ENCODE results near the gene TMC6.
"Not testable (repeated sequence)": the region's sequence is repeated elsewhere in the genome, so short reads cannot be mapped to it uniquely, and the experiment has no call there.

The TMC6 gene, protein sequence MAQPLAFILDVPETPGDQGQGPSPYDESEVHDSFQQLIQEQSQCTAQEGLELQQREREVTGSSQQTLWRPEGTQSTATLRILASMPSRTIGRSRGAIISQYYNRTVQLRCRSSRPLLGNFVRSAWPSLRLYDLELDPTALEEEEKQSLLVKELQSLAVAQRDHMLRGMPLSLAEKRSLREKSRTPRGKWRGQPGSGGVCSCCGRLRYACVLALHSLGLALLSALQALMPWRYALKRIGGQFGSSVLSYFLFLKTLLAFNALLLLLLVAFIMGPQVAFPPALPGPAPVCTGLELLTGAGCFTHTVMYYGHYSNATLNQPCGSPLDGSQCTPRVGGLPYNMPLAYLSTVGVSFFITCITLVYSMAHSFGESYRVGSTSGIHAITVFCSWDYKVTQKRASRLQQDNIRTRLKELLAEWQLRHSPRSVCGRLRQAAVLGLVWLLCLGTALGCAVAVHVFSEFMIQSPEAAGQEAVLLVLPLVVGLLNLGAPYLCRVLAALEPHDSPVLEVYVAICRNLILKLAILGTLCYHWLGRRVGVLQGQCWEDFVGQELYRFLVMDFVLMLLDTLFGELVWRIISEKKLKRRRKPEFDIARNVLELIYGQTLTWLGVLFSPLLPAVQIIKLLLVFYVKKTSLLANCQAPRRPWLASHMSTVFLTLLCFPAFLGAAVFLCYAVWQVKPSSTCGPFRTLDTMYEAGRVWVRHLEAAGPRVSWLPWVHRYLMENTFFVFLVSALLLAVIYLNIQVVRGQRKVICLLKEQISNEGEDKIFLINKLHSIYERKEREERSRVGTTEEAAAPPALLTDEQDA

DNA sequence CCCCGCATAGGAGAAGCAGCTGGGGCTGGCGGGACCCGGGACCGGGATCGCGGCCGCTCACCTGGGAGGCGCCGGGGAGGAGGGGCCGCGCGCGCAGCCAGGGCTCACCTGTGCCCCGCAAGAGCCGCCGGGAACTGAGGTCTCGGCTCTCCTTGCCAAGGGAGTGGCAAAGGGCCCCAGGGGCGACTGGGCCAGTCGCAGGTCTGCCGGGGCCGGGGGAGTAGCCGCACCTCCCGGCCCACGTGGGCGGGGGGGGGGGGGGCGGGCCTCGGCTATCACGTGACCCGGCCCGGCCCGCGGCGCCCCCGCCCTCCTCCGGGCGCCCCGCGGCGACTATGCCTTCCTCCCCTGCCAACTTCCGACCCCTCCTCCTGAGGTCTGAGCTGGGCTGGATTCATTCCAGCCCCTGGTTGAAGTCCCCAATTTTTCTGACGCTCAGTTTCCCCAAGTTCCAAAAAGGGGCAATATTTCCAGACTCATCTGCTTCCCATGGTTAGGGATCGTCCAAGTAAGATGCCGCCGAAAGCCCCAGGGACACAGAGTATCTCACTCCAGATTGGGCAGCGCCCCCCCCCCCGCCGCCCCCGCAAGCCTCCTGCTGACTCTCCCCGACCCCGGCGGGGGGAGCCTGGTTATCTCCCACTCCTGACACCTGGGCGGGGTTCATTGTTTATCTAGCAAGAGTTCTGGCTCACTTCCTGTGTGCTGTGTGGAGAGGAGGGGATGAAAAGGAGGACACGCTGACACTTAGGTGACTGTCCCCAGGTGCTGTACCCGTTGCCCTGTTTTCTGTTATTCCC, at the start of gene TMC6:
TSS of gene TMC6 (minus strand) at position 205 of the 800 bp plus-strand sequence. CDS start 1,923 bp downstream, outside the sequence.
- DNase-seq: peak; percentile 68 to 79

DNA sequence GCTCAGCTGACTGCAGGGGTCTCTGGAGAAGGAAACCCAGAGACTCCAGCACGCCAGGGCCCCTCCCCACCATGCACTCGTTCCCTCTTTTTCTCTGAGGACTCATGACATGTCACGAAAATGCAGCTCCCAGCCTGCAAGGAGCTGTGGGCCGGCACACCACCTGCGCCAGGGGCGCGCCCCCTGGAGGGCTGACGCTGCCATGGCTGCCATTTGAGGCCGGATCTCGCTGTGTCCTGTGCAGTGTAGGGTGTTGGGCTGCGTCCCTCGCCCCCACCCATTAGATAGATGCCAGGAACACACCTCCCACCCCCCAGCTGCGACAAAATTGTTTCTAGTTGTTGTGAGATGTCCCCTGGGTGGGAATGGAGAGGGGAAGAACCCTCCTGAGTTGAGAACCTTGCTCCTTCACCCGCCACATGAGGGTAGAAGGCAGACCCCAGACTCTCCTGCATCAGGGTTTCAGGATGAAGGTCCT, 48.0 kb upstream of the TMC6 start:
- DNase-seq: peak; percentile 77 to 83

DNA sequence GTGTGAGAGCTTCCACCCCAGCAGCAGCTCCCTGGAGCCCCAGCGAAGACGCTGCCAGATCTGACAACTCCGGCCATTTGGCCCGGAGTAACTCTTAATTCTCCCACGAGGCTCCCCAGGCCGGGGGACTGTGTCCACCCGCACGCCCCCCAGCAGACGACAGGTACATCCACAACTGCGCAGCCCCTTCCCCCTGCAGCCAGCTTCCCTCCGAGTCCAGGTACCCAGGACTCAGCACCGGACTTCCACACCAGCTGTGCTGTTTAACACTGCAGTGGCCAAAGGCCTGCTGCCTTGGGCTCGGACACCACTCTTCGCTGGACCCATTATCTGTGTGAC, 47.1 kb upstream of the TMC6 start:
- no peak for DNase-seq

DNA sequence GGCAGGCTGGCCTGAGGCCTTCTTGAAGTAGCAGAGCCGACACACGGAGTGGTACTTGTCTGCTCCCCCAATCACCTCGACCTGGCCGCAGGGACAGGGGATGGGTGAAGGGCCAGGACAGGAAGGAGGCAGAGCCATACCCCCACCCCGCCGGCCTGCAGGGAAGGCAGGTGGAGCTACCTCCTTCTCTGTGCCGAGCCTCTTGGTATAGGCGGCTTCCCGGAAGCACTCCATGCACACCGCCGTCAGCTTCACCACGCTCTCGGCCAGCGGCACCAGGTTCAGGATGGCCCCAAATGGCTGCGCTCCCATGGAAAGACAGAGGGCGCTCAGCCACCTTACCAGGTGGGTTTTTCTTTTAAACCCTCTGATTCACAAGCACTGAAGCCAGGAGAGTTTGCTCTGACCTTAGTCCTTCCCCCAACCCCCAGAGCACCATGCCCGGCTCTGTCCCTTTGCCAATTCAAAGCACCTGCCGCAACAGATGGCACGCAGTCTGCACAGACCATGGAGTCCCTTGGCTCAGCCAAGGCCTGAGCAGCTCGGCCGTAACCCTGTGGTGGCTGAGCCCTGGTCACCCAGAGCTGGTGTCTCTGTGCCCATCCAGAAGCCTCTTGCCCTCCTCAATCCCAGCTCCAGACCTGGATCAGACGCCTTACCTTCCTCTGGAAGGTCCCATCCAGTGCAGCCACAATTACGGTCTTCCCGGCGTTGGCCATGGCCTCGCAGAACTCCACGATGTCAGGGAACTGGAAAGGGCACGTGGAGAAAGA, 46.5 kb upstream of the TMC6 start:
- DNase-seq: no peak

DNA sequence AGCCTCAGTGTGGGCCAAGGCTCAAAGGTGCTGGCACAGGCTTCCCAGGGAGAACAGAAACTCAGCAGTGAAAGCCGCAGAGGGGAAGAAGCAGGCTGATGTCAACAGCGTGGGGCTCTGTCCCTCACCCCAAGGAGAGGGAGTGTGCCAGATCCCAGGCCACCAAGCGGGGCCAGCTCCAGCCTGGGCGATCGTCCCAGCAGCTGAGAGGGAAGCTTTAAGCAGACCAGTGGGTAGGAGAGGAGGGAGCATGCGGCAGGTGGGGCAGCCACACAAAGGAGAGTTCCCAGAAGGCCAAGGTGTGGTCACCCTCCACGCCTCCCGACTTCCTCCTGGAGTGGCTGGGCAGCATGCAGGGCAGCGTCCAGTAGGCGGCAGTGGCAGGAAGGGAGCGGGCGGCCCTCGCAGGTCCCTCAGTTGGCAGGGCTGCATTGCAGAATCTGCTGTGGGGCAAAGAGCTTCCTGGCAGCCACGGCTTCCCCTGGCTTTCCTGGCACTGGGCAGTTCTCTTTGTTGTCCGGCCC, 45.9 kb upstream of the TMC6 start:
- peak in 1 of 2 donors; percentile 58 for DNase-seq

DNA sequence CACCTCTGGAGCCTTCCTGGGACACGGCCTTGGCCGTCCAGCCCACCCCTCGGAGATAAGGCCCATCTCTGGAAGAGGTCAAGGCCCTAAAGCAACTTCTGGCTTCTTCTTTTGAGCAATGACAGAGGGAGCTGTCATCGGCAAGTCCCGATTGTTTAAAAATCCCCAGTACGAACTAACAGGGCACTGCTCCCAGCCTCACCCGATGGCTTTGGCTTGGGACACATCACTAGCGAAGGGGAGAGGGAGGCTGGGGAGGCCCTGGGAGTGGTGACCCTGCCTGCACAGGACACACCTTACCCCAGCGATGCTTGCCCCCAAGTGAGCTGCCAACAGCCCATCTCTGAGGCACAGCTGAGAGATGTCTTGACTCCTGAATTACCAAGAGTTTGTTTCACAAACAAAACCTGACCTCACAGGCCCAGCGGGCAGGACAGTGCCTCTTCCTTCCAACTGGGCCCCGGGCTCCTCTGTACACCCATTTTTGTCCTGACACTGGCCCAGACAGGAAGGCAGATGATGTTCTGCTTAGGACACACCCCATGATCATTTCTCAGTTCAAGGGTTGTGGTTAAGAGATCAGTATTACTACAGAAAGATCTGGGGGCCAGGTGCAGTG, 44.7 kb upstream of the TMC6 start:
- peak; percentile 23 to 53 for DNase-seq

DNA sequence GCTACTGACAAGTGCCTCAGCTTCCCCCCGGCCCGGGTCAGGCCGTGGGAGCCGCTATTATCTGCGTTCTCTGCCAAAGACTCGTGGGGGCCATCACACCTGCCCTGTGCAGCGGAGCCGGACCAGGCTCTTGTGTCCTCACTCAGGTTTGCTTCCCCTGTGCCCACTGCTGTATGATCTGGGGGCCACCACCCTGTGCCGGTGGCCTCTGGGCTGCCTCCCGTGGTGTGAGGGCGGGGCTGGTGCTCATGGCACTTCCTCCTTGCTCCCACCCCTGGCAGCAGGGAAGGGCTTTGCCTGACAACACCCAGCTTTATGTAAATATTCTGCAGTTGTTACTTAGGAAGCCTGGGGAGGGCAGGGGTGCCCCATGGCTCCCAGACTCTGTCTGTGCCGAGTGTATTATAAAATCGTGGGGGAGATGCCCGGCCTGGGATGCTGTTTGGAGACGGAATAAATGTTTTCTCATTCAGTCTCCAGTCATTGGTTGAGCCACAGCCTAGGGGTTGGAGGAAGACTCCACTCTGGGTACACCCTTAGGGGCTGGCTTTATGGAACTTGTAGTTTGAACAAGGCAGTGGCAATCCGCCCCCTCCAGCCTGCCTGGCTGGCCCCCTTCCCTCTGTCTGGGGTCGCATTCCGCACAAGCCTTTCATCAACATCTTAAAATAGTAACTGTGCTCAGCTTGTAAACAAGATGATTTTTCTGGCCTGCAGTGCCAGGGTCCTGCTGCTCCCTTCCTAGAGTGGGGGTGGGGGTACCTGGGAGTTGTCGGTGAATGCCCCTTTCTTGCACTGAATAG, 43.9 kb upstream of the TMC6 start:
- peak in 1 of 2 donors; percentile 45 for DNase-seq

DNA sequence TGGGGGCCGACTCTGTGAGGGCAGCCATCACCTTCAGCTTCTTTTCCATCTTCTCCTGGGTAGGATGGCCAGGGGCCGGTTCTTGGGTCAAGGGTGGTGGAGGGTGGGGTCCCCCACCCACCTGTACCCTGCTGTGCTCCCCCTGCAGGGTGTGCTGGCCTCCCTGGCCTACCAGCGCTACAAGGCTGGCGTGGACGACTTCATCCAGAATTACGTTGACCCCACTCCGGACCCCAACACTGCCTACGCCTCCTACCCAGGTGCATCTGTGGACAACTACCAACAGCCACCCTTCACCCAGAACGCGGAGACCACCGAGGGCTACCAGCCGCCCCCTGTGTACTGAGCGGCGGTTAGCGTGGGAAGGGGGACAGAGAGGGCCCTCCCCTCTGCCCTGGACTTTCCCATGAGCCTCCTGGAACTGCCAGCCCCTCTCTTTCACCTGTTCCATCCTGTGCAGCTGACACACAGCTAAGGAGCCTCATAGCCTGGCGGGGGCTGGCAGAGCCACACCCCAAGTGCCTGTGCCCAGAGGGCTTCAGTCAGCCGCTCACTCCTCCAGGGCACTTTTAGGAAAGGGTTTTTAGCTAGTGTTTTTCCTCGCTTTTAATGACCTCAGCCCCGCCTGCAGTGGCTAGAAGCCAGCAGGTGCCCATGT, 43.2 kb upstream of the TMC6 start:
- not testable (repeated sequence) for DNase-seq

DNA sequence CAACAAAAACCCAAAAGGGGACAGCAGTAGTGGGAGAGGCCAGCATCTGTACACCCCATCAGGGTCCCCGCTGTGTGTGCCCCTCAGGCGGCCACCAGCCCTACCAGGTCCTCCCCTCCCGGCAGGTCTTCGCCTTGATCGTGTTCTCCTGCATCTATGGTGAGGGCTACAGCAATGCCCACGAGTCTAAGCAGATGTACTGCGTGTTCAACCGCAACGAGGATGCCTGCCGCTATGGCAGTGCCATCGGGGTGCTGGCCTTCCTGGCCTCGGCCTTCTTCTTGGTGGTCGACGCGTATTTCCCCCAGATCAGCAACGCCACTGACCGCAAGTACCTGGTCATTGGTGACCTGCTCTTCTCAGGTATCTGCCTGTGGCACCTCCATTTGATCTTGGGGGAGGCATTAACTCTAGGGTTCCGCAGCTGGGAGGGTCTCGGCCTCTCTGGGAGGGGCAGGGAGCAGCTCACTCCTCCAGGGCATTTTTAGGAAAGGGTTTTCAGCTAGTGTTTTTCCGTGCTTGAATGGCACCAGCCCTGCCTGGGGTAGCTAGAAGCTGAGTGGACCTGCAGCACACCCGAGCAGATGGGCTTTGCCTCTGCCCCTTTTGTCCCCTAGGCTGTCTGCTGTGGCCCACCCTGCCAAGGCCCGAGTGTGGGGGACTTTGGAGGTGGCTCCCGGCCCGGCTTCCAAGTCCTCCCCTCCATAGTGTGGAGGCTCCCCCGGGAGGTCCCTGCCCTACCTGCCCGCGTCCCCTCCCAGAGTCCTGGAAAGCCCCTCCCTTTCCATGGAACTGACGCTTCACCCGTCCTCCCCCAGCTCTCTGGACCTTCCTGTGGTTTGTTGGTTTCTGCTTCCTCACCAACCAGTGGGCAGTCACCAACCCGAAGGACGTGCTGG, 42.4 kb upstream of the TMC6 start:
- no peak for DNase-seq

DNA sequence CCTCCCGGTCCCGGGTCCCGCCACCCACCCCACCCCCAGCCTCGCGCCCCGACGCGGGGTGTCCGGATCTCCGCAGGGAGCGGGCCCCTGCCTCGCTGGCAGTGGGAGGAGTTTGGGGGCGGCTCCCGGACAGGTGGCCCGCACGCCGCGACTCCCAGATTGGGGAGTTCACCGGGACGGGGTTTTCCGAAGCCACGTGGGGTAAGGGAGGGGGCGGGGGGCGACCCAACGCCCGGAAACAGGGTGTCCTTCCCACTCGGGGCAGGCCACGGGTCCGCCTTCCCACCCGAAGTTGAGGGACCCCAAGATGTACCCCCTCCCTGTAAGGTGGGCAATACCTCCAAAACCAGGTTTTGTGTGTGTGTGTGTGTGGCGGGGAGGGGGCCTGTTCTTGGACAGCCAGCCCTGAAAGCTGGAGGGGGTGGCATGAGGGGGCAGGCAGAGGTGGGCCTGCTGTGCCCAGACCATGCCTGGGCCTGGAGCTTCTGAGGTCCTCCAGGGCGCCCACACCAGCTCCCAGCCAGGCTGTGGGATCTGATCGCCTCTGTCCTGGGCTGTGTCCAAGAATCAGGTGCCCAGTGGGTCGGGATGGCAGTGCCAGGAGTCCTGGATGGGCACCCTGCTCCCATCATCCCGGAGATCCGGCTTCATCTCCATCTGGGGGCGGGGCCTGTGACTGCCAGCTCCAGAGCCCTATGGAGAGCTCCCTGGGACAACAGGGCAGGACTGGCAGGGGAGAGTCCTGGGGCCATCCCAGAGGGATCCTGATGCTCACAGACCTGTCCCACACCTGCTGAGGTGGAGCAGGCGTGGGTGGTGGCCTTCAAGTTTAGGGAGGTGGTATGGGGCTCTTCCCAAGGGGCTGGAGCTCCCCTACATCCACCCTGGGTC, 40.6 kb upstream of the TMC6 start:
- peak; percentile 63 to 78 for DNase-seq

DNA sequence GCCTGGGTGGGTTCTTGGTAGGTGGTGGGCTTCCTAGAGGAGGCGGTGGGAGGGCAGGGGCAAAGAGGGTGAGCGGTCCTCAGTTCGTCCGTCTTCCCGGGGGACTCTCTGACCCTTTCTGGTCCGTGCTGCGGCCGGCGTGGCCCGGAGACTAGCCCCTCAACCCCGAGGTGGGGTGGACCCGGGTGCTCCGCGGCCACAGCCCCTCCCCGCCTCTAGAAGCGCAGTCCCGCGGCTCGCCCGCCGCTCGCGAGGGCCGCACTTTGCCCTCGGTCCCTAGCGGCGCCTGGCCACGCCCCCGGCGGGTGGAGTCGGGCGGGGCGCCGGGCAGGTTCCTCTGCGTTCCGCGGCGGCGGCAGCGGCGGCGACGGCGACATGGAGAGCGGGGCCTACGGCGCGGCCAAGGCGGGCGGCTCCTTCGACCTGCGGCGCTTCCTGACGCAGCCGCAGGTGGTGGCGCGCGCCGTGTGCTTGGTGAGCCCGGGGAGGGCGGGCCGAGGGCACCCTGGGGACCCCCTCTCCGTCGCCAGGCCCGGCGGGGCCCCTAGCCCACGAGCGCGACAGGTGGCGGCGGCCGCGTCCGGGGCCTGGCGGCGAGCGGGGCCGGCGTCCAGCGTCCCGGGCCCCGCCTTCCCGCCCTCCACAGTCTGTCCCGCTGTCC, 39.8 kb upstream of the TMC6 start, which contains the start of gene SYNGR2:
TSS of gene SYNGR2 (plus strand) at position 340 of the 661 bp plus-strand sequence. CDS start at position 376, 36 bp downstream.
- DNase-seq: peak; percentile 85 to 90

DNA sequence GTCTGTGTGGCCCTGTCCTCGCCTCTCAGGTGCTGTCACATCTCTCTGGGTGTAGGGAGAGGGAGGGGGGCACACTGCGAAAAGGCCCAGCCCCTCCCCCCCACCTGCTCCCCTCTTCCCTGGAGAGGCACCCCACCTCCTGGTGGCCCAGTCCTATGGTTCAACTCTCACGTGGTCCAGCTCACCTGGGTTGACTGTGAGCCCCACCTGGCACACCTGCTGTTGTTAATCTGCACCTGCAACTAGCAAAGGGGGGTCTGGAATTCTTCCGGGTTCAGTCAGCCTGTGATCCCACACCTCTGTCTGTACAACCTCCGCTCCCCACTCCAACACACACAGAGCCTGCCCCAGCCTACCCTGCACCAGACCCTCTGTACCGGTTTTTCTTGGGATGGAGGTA, 37.9 kb upstream of the TMC6 start:
- DNase-seq: no peak

DNA sequence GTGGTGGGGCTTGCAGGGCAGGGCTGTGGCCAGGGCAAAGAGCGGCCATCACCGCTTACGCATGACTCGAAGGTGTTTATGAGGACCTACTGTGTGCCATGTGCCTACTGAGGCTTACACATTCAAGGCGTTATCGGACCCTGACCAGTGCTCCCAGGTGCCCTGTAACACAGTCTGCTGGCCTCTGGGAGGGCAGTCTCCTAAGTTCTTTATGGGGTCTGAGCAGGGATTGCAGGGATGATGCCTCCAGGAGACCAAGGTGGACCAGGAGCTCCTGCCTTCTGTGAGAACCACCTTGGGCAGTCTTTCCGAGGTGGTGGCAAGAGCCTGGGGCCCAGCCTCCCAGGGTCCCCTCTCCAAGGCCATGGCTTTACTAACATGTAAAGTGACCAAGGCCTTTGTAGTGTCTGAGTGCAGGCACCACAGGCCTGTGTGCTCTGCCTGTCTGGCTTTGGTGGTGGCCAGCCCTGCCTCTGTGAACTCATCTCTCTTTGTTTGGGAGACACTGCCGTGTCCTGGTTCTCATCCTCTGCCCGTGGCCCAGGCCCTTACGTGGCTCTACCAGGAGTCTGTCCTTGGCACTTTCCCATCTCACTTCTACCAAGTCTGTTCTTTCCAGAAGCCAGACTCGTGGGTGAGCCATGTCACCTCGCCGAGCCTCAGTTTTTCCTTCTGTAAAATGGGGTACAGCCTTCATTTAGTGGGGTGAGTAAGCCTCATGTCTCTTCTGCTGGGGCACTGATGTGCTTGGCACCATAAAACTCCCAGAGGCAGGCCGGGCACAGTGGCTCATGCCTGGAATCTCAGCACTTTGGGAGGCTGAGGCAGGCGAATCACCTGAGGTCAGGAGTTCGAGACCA, 36.4 kb upstream of the TMC6 start:
- no peak for DNase-seq

DNA sequence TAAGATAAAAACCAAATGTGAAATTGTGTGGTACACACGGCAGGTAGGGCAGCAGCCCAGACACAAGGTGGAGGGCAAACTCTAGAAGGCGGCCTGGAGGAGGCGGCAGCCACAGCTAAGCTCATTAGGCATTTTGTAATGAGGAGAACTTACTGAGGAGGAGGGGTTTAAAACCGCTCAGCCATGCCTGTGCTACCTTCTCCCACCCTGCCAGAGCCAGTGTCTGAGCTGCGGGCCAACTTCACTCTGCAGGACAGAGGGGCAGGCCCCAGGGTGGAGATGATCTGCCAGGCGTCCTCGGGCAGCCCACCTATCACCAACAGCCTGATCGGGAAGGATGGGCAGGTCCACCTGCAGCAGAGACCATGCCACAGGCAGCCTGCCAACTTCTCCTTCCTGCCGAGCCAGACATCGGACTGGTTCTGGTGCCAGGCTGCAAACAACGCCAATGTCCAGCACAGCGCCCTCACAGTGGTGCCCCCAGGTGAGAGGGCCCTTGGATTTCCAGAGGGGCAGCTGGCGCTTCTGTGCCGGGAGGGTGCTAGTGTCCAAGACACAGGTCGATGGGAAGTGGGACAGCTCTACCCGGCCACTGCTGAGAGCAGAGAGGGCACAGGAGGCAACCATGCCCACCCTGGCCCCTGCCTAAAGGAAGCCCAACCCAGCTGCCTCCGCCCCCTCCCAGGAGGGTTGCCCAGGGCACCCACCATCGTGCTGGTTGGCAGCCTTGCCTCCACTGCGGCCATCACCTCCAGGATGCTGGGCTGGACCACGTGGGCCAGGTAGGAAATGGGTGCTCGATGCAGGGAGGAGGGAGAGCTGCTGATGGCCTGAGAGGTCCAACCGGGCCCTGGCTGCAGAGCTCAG, 35.6 kb upstream of the TMC6 start:
- no peak for DNase-seq

DNA sequence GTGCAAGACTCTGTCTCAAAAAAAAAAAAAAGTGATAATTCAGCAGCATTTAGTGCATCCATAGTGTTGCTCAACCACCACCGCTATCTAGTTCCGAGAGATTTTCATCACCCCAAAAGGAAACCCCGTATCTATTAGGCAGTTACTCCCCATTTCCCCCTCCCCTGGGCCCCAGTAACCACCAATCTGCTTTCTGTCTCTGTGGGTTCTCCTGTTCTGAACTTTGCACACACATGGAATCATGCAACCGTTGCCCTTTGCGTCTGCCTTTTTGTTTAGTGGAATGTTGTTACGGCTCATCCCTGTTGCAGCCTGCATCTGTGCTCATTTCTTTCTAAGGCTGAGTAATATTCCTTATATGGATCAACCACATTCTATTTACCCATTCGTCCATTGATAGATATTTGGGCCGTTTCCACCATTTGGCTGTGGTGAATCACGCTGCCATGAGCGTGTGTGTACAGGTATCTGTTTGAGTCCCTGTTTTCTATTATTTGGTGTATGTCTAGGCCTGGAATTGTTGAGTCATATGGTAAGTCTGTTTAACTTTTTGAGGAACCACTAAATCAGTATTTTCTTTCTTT, 31.1 kb upstream of the TMC6 start:
- DNase-seq: no peak

All from CD4-positive, alpha-beta T cell treated with Interferon alpha-2 for 1 hour (primary cell).